NCI-H128 (cell line): ENCODE results near the gene CROCC2.
"Not testable (repeated sequence)": the region's sequence is repeated elsewhere in the genome, so short reads cannot be mapped to it uniquely, and the experiment has no call there.

Source experiments
- DNase-seq: peaks from one replicate; lab custom pipeline; 2025; ENCODE audit not compliant: unreplicated experiment; lab: John Stamatoyannopoulos, UW

Gene CROCC2

DNA sequence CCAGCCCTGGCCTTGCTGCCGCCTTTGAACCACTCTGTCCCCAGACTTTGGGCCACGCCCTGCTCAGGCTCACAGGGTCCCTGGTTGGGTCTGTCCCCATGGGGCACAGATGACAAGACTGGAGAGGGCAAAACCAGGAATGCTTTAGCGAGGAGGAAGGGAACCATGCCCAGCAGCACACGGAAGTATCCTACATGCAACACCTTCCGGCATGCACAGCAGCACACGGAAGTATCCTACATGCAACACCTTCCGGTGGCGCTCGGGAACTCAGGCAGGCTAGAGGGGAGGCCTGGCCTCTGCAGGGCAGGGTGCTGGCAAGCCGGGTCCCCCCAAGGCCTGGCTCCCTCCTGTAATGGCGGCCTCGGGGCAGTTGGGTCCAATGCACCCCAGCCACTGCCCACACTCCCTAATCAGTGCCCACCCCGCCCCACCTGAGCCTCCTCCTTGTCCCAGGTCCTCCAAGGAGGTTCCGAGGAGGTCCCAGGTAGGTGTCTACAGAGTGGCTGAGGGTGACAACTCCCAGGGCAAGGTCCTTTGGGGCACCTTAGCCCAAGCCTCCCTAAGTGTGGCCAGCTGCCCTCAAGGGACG lies 58.7 kb downstream of the CROCC2 start:
- no peak for DNase-seq

DNA sequence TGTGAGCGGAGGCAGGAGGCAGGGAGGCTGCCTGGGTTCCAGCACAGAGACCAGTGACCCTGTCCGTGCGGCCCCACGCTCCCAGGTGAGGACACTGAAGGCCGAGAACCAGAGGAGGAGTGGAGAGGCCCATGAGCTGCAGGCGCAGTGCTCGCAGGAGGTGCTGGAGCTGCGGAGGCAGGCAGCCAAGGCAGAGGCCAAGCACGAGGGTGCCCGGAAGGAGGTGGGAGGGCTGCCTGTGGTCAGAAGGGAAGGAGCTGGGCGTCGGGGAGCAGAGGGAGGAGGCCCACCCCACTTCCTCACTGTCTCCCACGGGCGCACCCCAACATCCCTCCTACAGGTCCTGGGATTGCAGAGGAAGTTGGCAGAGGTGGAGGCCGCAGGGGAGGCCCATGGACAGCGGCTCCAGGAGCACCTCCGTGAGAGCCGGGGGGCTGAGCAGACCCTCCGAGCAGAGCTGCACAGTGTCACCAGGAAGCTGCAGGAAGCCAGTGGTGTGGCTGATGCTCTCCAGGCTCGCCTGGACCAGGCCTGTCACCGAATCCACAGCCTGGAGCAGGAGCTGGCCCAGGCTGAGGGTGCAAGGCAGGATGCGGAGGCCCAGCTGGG lies 59.3 kb downstream of the CROCC2 start:
- no peak for DNase-seq

DNA sequence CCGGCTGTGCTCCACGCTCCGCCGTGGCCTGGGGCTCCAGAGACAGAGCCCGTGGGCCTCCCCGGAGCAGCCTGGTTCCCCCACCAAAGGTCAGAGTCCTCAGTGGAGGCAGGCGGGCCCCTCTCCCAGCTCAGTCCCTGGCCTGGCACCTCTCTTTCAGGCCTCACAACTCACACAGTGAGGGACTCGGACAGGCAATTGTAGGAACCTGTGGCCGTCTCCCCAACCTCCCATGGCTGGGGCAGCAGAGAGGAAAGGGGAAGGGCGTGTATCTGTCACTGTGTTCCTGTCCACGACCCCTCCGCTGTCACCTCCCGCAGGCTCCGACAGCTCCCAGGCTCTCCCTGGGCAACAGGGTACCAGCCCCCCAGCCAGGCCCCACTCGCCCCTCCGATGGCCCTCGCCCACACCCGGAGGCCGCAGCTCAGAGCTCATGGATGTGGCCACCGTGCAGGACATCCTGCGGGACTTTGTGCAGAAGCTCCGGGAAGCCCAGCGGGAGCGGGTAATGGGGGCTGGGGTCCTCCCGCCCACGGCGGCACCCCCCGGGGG lies 59.8 kb downstream of the CROCC2 start:
- no peak for DNase-seq

DNA sequence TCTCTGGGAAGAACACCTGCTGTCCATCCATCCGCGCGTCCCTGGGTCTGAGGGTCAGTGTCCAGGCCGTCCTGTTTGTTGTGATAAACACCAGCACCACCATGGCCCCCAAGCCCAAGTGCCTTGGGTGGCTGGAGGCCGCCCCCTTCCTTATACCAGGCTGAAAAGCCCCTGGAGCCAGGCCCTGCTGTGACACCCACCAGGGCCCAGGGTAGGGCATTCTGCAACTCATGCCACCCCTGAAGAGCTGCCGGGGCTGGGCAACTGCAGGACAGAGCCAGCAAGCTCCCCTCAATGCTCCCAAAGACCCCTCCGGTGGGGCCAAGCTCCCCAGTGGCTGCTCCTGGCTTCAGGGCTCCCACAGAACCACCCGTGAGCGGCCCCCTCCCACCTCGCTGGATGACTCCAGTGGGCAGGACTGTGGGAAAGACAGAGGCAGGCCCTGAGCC lies 60.3 kb downstream of the CROCC2 start:
- no peak for DNase-seq

DNA sequence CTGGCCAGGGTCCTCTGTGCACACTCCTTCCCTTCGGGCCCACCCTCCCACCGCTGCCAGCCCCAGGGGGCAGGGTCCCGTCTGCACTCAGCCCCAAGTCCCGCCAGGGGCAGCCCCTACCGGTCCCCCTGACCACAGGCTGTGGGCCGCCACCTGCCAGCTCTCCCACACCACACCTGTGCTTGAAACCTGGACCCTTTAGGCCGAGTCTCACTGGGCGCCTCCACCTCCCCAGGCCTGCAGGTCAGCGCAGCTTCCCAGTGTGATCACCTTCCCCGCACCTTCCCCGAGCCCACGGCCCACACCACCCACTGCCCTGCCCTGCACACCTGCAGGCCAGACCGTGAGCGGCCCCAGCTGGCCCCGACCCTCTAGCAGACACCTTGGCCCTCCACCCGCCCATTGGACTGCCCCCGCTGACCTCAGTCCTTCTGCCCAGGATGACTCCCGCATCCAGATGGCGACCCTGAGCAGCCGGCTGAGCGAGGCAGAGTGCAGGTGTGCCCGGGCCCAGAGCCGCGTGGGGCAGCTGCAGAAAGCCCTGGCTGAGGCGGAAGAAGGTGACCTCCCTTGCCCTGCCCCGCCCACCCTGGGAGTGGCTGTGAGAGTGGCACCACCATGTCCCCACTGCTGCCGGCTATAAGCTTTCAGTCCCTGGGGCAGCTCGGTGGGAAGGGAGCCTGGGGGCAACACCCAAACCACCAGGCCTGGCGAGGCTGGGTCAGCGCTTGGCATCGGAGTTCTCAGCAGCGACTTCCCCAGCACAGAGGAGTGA lies 61.0 kb downstream of the CROCC2 start:
- no peak for DNase-seq

DNA sequence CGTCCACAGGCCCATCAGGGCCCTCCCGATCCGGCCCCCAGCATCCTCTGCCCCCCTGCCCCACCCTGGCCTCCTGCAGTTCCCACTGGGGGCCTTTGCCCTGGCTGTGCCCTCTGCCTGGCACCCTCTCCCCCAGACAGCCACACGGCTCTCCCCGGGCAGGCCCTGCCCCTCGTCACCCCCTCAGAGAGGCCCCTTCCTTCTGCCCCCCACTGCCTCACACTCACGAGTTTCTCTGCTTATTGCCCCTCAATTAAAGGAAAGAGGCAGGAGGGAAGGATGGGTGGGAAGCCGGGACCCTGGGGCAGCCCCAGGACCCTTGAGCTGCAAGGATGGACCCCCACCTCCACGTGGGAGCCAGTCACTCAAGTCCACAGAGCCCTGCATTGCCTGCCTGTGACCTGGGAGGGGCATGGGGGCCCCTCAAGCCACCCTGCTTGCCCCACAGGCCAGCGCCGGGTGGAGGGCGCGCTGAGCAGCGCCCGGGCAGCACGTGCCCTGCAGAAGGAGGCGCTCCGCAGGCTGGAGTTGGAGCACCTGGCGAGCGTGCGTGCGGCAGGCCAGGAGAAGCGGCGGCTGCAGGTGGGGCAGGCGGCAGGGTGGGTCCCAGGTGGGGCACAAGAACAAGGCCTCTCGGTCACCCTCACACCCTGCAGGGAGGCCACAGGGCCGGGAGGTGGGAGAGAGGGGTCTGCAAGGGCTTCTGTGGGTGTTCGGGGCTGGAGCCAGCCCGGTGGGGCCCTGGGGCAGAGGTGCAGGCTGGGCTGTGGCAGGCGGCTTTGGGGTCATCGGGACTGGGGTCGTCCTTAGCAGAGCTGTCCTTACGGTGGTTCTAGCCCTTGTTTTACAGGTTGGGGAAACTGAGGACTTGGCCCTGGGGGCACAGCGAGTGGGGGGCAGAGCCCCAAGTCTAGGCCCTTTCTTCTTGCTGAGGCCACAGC lies 61.8 kb downstream of the CROCC2 start:
- DNase-seq = no peak

DNA sequence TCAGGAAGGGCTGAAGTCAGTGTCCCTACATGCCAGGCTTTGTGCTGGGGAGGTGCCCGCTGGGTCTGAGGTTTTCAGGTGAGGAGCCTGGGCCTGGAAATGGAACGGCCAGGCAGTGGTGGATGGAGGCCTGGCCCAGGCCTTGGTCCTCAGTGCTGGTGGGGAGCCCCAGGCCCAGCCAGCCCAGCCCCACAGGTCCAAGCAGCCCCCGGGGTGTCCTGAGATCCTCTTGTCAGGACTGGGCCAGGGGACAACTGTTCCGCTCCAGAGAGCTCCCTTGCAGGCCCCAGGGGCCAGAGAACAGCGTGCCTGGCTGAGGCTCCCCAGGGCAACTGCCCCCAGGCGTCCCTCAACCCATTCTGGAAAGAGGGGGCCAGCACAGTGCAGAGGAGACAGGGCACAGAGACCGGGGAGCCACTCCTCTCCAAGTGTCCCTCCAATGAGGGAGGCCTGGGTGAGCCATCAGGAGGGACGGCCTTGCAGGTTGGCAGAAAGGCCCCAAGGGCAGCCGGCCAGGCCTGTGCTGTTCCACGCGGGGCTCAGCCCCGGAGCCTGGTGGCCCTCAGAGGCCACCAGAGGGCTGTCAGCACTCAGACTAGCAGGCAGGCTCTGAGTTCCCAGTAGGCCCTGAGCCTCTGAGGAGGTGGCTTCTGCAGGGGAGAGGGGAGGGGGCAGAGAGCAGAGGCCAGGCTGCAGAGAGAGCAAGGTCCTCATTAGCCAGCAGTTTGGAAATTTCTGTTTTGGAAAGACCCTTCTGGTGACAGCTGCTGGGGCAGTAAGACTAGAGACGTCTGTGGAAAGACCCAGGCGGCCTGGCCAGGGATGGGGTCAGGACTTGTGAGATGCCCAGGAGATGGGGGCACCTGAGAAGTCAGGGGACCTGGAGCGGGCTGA lies 62.8 kb downstream of the CROCC2 start:
- DNase-seq = no peak

DNA sequence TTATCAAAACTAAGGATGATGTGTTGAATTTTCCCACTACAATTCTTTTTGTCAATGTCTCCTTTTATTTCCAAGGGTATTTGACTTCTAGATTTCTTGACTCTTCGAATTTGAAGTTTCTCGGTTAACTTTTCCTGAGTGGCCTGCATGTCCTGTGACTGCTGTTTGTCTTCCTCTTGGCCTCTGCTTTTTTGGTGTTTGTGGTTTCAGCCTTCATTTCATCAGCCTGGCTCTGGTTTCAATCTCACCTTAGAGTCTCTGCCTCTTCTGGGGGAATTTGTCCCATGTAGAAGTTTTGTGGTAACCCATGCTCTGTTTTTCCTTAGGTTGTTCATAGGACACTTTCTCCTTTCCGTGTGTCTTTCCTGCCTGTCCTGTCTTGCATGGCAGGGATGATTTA lies 64.0 kb downstream of the CROCC2 start:
- DNase-seq = no peak

DNA sequence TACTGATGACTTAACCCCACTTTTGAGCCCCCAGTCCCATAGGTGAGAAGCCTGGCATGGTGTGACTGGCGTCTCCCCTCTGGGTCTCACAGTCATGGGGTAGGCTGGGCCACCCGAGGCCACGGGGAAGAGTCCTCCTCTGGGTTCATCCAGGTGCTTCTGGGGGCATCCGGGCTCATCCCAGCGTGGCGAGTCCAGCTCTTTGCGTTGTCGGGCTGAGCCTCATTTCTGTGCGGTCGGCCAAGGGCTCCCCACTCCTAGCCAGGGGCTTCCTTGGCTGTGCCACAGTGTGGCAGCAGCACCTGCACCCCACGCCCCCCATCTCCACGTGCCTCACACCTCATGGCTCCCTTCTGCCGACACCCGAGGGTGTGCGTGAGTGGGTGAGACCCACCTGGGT lies 64.7 kb downstream of the CROCC2 start:
- no peak for DNase-seq

DNA sequence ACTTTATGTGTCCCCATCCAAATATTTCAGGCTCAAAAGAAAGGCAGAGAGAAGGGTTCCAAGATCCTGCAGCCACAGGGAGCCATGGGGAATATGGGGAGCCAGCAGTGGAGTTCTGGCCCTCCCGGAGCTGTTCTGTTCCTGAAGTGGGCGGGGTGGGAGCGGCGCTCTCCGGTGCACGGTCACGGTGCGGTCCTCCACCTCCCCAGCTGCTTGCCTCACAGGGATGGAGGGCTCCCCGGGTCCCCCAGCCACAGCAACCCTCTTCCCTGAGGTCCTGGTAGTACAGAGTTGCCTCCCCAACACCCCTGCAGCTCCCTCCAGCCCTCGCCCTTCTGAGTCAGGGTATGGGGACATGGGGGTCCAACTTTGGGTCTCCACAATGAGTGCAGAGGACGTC lies 66.1 kb downstream of the CROCC2 start:
- no peak for DNase-seq

DNA sequence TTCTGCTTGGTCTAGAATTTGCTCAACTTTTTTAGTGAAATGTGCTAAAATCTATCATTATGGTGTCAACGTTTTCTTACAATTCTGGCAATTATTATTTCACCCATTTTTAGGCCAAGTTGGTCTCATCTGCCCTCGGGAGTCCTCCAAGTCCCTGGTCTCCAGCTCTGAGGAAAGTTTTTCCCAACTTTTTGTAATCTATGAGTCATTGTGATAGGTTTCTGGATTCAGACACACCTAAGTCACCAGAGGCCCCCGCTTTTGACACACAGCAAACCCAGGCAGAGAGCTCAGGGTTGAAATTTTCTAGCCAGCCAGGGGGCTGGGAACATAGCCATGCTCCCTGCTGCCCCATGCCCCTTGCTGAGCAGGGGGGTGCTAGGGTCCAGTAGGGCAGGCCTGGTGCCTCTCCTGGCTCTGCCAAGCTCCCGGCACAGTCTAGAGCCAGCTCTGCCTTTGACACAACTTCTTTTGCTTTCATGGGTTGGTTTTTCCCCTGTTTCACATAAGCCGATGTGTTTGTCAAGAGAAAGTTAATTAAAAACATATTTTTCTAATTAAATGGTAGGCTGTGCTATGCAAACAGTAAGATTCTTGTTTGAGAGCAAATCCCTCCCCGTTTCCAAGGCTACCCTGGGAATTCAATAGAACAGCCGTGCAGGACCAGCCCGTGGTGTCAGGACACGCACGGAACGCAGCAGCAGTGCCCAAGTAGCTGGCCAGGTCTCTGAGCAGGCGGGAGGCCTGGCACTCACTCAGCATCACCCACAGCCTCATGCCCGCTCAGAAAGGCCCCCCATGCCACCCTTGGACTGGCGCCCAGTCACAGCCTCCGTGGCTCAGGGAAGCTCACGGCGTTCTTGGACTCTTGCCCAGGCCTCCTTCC lies 66.7 kb downstream of the CROCC2 start:
- no peak for DNase-seq

DNA sequence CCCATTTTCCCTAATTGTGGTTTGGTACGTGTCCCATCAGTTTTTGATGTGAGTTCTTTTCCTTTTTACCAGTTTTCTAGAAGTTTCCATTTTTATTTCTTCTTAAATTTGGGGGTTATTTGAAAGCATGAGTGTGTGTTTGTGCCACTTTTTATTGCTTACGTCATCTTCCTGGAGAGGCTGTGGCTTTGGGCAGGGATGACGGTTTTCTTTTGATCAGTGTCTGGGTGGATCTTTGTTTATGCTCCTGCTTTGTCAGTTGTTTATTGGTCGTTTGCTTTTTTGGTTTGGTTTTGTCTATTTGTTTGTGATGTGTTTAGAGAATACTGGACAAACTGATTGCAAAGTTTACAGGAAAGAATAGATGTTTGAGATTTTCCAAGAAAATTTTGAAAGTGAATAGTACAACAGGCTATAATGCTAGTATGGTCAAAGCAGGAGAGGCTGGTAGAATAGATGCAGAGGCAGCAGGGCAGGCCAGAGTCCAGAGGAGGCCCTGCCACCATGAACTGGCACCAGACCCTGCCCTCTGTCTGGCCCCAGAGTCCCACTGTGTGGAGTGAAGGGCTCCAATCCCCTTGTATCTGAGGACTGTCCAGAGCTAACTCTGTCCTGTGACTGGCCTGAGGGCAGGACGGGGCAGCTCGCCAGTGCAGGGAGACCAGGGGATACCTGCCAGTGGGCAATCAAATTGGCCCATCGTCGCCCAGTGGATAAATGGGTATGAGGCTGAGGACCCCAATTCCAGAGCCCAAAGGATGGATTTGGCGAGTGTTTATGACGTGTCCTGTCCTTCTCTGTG lies 68.8 kb downstream of the CROCC2 start:
- no peak for DNase-seq

DNA sequence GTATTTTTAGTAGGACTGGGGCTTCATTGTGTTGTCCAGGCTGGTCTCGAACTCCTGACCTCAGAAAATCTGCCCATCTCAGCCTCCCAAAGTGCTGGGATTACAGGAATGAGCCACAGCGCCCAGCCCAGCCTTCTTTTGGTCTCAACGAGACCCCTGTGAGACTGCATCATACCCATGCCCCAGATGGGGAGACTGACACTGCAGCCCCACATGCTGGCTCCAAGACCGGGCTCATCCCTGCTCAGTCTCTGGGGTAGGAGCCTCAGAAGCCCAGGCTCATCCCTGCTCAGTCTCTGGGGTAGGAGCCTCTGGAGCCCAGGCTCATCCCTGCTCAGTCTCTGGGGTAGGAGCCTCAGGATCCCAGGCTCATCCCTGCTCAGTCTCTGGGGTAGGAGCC lies 69.8 kb downstream of the CROCC2 start:
- not testable (repeated sequence) for DNase-seq

DNA sequence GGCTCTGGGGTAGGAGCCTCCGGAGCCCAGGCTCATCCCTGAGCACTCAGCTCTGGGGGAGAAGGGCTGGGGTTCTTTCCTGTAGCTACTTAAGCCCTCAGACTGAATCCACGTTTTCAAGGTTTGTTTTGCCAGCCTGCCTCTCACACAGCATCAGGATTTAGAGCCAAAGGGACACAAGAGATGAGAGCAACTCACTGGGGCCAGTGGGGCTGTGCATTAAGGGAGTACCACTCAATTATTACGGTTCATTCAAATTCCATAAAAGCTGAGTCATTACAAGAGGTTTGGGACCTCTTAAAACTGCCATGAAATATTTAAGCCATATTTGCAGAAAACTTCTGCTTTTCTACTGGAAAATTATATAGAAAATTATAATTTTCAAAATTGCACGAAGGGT lies 75.1 kb downstream of the CROCC2 start:
- no peak for DNase-seq

DNA sequence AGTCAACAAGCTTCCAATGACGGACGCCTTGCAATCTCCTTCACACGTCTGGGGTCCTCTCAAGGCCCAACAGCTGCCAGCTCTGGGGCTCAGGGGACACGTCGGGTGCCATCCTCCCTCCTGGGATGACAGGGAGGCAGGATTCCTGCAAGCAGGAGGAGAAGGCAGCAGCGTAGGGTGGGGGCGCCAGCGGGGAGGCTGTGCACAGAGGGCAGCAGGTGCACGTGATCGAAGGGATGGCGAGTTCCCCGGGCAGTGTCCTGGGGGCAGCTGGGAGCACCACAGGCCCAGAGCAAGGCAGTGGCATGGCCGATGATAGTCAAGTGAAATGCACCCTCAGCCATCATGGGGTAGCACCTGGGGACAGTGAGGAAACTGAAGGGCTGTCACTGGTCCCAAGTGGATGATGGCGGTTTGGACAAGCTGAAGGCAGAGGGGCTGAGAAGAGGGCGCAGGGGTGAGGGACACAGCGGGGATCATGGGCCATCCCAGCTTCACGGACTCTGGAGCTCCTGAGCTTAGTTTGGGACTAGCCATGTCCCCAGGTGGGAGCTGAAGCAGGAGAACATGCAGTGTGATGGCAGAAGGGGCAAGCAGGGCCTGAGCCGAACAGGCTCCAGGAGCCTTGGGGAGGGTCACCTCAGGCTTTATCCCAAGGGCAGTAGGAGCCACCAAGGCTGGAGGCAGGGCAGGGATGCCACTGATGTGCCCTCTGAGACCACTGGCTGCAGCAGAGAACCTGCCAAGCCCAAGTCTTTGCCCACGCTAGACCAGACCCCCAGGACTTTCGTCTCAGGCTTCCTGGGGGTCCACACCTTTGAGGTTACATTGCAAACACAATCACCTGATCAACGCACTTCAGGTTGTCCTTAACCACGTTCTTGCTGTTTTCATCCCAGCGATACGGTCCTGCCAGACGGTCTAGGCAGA lies 76.0 kb downstream of the CROCC2 start:
- DNase-seq = no peak

DNA sequence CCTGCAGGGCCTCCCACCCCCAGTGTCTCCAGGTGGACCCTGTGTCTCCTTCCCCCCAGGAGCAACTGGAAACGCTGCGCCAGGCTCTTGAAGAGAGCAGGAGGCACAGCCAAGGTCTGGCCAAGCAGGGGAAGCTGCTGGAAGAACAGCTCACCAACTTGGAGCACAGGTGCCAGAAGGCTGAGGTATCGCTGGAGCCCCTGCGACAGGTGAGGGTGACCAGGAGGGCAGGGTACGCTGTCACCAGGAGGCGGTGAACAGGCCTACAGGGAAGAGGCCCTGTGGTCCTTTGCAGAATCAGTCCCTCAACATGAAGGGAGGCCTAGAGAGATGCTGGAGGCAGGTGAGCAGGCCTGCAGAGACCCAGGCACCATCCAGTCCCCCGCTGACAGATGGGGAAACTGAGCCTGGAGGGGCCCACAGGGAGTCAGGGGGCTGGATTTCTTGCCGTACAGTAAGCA lies 76.7 kb downstream of the CROCC2 start:
- DNase-seq = no peak

DNA sequence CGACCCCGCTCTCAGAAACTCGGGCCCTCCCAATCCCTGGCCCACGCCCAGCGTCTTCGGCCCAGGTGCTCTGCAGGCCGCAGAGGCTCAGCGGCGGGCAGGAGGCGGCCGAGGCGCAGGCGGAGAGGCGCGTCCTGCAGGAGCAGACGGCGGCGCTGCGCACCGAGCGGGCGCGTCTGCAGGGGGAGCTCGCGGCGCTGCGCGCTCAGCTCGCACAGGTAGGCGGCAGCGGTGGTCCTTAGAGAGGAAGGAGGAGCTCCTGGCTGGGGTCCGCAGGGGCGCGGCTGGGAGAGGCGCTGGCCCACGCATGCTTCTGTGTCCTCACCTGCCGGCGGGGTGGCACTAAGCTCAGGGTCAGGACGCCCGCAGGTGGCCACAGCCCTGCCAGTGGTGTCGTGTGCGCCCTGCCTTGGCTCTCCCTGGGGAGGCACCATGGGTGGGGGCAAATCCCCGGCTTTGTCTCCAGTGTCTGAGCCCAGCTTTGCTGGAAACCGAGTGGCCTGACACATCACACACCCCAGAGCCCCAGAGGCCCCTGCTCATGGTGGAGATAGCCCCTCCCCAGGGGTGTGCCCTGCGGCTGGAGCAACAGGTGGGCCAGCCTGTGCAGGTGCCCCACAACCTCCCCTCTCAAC lies 77.3 kb downstream of the CROCC2 start:
- no peak for DNase-seq
